IPS-18a (cell line): ENCODE measurements around the gene NRXN3.

Experiments used
- H3K27ac ChIP-seq: one replicate; pipeline ENCODE4 v1.5.1; 2013; ENCODE audit warnings: low read length
- H3K27me3 ChIP-seq: one replicate; pipeline ENCODE4 v1.6.1; 2013; ENCODE audit warnings: mild to moderate bottlenecking, low read length; ENCODE audit not compliant: control insufficient read depth, insufficient read depth
- H3K36me3 ChIP-seq: one replicate; pipeline ENCODE4 v1.6.1; 2013; ENCODE audit warnings: low read depth, low read length; ENCODE audit not compliant: control insufficient read depth
- H3K4me1 ChIP-seq: one replicate; pipeline ENCODE4 v1.6.1; 2013; ENCODE audit warnings: low read depth, low read length; ENCODE audit not compliant: control insufficient read depth
- H3K4me3 ChIP-seq: one replicate; pipeline ENCODE4 v1.5.1; 2013; ENCODE audit warnings: low read length
- H3K9ac ChIP-seq: one replicate; pipeline ENCODE4 v1.6.1; 2013; ENCODE audit warnings: mild to moderate bottlenecking, low read length, moderate library complexity
- H3K9me3 ChIP-seq: one replicate; pipeline ENCODE4 v1.6.1; 2013; ENCODE audit warnings: low read depth, low read length; ENCODE audit not compliant: control insufficient read depth

NRXN3 gene

GRCh38 chr14:78829274-78829673, 659.1 kb downstream of the NRXN3 start:
- H3K27ac ChIP-seq = no peak overlapping the region
- H3K36me3 ChIP-seq = no peaks in the 10 kb centered on the region
- H3K4me1 ChIP-seq = no peaks in the 10 kb centered on the region
- H3K9me3 ChIP-seq = no peaks in the 10 kb centered on the region
- no peak overlapping the region for H3K9ac ChIP-seq
- H3K4me3 ChIP-seq = no peak overlapping the region
- no peaks in the 10 kb centered on the region for H3K27me3 ChIP-seq

GRCh38 chr14:78834766-78835451, 664.7 kb downstream of the NRXN3 start:
- H3K4me3 ChIP-seq = no peak overlapping the region
- no peak overlapping the region for H3K9ac ChIP-seq
- H3K36me3 ChIP-seq = no peaks in the 10 kb centered on the region
- H3K4me1 ChIP-seq = peaks cover 6% of the 10 kb centered on the region
- H3K9me3 ChIP-seq = no peaks in the 10 kb centered on the region
- H3K27ac ChIP-seq = no peak overlapping the region
- H3K27me3 ChIP-seq = no peaks in the 10 kb centered on the region

GRCh38 chr14:78835909-78836308, 665.7 kb downstream of the NRXN3 start:
- Histone ChIP-seq H3K27me3 (no peaks in the 10 kb centered on the region), H3K36me3 (no peaks in the 10 kb centered on the region), H3K27ac (no peak overlapping the region), H3K4me3 (no peak overlapping the region), H3K4me1 (peaks cover 6% of the 10 kb centered on the region), H3K9me3 (no peaks in the 10 kb centered on the region), H3K9ac (no peak overlapping the region)

GRCh38 chr14:78836777-78837176, 666.6 kb downstream of the NRXN3 start:
- no peaks in the 10 kb centered on the region for H3K27me3 ChIP-seq
- no peak overlapping the region for H3K27ac ChIP-seq
- no peak overlapping the region for H3K4me3 ChIP-seq
- H3K36me3 ChIP-seq = no peaks in the 10 kb centered on the region
- H3K9me3 ChIP-seq = no peaks in the 10 kb centered on the region
- peaks cover 6% of the 10 kb centered on the region for H3K4me1 ChIP-seq
- no peak overlapping the region for H3K9ac ChIP-seq

- H3K27me3 ChIP-seq = no peaks in the 10 kb centered on the region
- H3K27ac ChIP-seq = no peak overlapping the region
- no peaks in the 10 kb centered on the region for H3K9me3 ChIP-seq
- H3K4me3 ChIP-seq = no peak overlapping the region
- H3K9ac ChIP-seq = no peak overlapping the region
- H3K36me3 ChIP-seq = no peaks in the 10 kb centered on the region
- H3K4me1 ChIP-seq = peaks cover 6% of the 10 kb centered on the region
Measured at GRCh38 chr14:78838959-78839358, 668.8 kb downstream of the NRXN3 start.

GRCh38 chr14:78840898-78841297, 670.7 kb downstream of the NRXN3 start:
- Histone ChIP-seq H3K27me3 (no peaks in the 10 kb centered on the region), H3K4me3 (no peak overlapping the region), H3K36me3 (no peaks in the 10 kb centered on the region), H3K9ac (no peak overlapping the region), H3K27ac (no peak overlapping the region), H3K4me1 (peaks cover 6% of the 10 kb centered on the region), H3K9me3 (no peaks in the 10 kb centered on the region)

- H3K9me3 ChIP-seq = no peaks in the 10 kb centered on the region
- H3K36me3 ChIP-seq = no peaks in the 10 kb centered on the region
- H3K4me3 ChIP-seq = no peak overlapping the region
- H3K27me3 ChIP-seq = no peaks in the 10 kb centered on the region
- H3K4me1 ChIP-seq = peaks cover 23% of the 10 kb centered on the region
- no peak overlapping the region for H3K27ac ChIP-seq
- H3K9ac ChIP-seq = no peak overlapping the region
Measured at GRCh38 chr14:78847801-78848200, 677.6 kb downstream of the NRXN3 start.

GRCh38 chr14:78848234-78848820, 678.2 kb downstream of the NRXN3 start:
- H3K4me3 ChIP-seq = no peak overlapping the region
- no peak overlapping the region for H3K9ac ChIP-seq
- H3K9me3 ChIP-seq = no peaks in the 10 kb centered on the region
- no peaks in the 10 kb centered on the region for H3K36me3 ChIP-seq
- H3K4me1 ChIP-seq = peaks cover 23% of the 10 kb centered on the region
- H3K27ac ChIP-seq = no peak overlapping the region
- H3K27me3 ChIP-seq = no peaks in the 10 kb centered on the region

GRCh38 chr14:78849952-78850351, 679.8 kb downstream of the NRXN3 start:
- peaks cover 23% of the 10 kb centered on the region for H3K4me1 ChIP-seq
- no peaks in the 10 kb centered on the region for H3K9me3 ChIP-seq
- H3K27me3 ChIP-seq = no peaks in the 10 kb centered on the region
- H3K27ac ChIP-seq = no peak overlapping the region
- H3K4me3 ChIP-seq = no peak overlapping the region
- H3K36me3 ChIP-seq = no peaks in the 10 kb centered on the region
- H3K9ac ChIP-seq = no peak overlapping the region

GRCh38 chr14:78851189-78851588, 681.0 kb downstream of the NRXN3 start:
- Histone ChIP-seq H3K4me3 (no peak overlapping the region), H3K27me3 (no peaks in the 10 kb centered on the region), H3K27ac (no peak overlapping the region)

GRCh38 chr14:78852040-78852439, 681.9 kb downstream of the NRXN3 start:
- H3K27ac ChIP-seq = no peak overlapping the region
- H3K36me3 ChIP-seq = no peaks in the 10 kb centered on the region
- H3K4me1 ChIP-seq = peaks cover 23% of the 10 kb centered on the region

More at GRCh38 chr14:78851189-78851588, 681.0 kb downstream of the NRXN3 start:
- Histone ChIP-seq H3K36me3 (no peaks in the 10 kb centered on the region), H3K9ac (no peak overlapping the region), H3K4me1 (peaks cover 23% of the 10 kb centered on the region), H3K9me3 (no peaks in the 10 kb centered on the region)

GRCh38 chr14:78857974-78858373, 687.8 kb downstream of the NRXN3 start:
- H3K9ac ChIP-seq = no peak overlapping the region
- peaks cover 10% of the 10 kb centered on the region for H3K4me1 ChIP-seq
- no peaks in the 10 kb centered on the region for H3K9me3 ChIP-seq
- no peak overlapping the region for H3K4me3 ChIP-seq
- H3K27me3 ChIP-seq = no peaks in the 10 kb centered on the region
- no peak overlapping the region for H3K27ac ChIP-seq
- H3K36me3 ChIP-seq = no peaks in the 10 kb centered on the region

More at GRCh38 chr14:78852040-78852439, 681.9 kb downstream of the NRXN3 start:
- H3K27me3 ChIP-seq = no peaks in the 10 kb centered on the region
- H3K9ac ChIP-seq = no peak overlapping the region
- no peak overlapping the region for H3K4me3 ChIP-seq
- no peaks in the 10 kb centered on the region for H3K9me3 ChIP-seq
